ENCODE results near the gene PAPSS2.

The PAPSS2 gene

GRCh38 chr10:87671139-87671815, 11.6 kb downstream of the PAPSS2 start:
- no peak for DNase-seq (ENCODE audit: low read depth in 2 of 2)

DNA sequence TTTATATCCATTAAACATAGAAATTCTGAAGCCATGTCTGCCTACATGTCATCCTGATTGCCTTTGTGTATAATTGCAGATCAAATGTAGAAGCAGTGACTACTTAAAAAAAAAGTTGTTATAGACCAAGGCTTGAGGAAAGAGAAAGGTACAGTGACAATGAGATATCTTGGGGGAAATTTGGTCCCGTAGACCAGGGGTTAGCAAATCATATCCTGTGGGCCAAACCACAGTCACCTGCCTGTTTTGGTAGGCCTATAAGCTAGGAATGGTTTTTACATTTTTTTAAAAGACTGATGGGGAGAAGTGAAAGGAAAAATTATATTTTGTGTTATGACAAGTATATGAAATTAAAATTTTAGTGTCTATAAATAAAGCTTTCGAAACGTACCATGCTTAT, 12.9 kb downstream of the PAPSS2 start:
- no peak for DNase-seq (ENCODE audit: low read depth in 2 of 2)

- DNase-seq (ENCODE audit: low read depth in 2 of 2) = no peak
Observed at GRCh38 chr10:87674943-87675342, 15.3 kb downstream of the PAPSS2 start.

DNA sequence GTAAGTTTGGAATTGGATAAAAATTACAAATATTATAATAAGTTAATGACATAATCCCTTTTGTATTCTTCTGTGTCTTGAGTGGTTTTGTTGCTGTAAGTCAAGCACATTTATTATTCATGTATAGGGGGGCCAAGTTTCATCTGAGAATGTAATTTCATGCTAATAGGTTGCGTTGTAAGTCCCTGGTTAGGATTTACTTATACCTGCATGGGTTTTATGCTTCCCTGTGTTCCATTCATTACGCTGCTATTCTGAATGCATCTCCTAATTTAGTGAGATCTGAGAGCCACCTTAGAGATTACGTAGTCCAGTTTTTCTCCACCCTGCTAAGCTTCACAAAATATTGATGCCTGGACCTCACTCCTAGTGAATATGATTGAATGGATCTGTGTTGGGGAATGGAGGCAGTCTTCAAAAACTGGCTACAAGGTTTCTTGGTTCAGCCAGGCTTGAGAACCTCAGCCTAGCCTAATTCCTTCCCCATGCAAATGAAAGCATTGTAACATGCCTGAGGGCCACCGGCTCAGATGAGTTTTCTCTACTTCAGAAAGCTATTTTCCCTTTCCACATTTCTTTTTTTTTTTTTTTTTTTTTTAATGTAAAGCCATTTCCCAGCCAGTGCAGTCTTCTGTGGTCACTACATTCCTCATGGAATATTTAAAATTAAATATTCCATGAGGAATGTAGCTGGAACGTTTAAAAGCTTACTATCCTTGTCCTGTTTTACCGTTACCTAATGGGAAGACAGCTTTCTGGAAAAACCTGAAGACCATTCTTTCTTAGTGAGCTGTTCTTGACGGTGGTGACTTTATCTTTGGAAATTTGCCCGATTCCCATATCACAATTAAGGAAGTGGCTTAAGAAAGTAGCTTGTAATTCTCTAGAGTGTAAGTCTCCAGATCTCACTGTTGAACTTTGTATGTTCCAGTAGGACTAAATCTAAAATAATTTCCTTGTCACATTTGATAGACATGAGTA, 16.0 kb downstream of the PAPSS2 start:
- no peak for DNase-seq (ENCODE audit: low read depth in 2 of 2)

GRCh38 chr10:87677595-87677994, 17.9 kb downstream of the PAPSS2 start:
- no peak for DNase-seq (ENCODE audit: low read depth in 2 of 2)

DNA sequence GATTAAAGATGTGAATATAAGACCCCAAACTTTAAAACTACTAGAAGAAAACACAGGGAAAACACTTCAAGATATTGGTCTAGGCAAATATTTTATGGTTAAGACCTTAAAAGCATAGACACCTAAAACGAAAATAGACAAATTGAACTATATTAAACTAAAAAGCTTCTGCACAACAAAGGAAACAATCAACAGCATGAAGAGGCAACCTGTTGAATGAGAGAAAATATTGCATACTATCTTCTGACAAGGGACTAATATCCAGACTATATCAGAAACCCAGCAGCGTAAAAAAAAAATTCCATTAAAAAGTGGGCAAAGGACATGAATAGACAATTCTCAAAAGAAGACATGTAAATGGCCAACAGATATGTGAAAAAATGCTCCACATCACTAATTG, 18.6 kb downstream of the PAPSS2 start:
- no peak for DNase-seq (ENCODE audit: low read depth in 2 of 2)

- DNase-seq (ENCODE audit: low read depth in 2 of 2) = no peak
Observed at GRCh38 chr10:87683356-87683755, 23.7 kb downstream of the PAPSS2 start.

- no peak for DNase-seq (ENCODE audit: low read depth in 2 of 2)
Observed at GRCh38 chr10:87684001-87684638, 24.4 kb downstream of the PAPSS2 start.

GRCh38 chr10:87685832-87686574, 26.3 kb downstream of the PAPSS2 start:
- no peak for DNase-seq (ENCODE audit: low read depth in 2 of 2)

DNA sequence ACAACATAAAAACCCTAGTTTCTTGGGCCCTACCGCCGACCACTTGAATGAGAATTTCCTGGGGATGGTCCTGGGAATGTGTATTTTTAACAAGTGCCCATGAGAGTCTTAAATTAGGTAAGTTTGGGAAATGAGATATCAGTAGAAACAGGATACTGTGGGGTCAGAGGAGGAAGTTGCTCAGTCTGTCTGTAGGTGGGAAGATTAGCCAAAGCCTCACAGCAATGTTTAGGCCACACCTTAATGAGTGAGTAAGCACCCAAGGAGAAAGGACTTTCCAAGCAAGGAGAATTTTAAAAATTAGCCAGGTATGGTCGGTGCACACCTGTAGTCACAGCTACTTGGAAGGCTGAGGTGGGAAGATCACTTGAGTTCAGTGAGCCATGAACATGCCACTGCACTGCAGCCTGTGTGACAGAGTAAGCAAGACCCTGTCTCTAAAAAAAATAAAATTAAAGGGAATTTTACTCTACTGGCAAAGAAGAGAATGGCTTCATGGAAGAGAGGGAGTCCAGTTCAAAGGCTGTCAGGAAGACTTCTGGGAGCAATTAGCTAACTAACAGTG, 31.9 kb downstream of the PAPSS2 start:
- DNase-seq (ENCODE audit: low read depth in 2 of 2) = no peak

DNA sequence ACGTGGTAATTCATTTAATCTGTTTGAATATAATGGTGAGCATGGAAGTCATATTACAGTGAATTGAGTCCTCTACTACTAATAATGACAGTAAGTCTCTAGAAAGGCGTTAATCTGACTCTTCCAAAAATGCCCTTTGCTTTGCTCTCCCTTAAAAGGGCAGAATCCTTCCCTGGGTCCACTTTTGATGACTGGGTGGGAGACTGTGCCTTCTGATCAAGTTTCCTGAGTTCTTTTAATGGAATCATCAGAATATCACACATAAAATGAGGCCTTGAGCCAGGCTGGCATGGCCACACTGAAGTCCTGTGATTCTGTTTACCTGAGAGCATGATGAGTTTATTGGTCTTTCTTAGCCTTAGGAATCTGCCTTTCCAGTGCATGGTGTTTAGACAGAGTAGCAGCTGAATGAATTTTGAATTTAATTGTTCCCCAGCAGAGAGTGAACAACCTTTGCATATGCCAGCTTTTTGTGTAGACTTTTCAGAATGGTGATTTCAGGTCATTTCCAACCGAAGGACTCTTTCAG, 33.3 kb downstream of the PAPSS2 start:
- DNase-seq (ENCODE audit: low read depth in 2 of 2) = no peak

DNA sequence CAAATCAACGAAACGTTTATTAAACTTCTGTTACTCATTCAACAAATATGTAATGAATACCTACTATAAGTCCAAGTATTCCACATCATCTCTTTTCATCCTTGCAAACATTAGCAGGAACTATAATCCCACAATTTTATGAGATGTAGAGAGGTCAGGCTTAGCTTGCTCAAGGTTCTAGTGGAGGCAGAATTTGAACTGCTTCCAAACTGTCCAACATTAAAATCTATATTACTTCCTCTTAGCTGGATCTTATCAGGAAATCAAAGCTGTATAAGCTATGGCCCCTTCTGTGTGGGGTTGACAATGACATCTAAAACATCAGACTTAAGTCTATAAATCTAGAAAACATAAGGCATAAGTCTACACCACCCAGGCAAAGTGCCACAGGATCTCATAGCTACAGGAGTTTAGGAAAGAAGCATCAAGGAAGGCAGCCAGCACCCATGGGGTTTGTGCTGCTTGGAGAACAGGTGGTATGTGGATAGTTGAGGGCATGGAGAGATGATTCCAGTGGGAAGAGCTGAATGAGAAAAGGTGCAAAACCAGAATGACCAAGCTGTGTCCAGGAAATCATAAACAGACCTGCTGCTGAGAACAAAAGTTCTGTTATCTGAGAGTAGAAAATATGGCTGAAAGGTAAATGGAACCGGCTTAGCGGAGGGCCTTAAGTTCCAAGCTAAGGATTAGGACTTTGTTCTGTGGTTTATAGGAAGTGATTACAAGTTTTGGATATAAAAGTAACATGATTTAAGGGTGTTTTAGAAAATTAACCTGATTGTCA, 34.5 kb downstream of the PAPSS2 start:
- no peak for DNase-seq (ENCODE audit: low read depth in 2 of 2)

- no peak for DNase-seq (ENCODE audit: low read depth in 2 of 2)
Observed at GRCh38 chr10:87695074-87695473, 35.4 kb downstream of the PAPSS2 start.

DNA sequence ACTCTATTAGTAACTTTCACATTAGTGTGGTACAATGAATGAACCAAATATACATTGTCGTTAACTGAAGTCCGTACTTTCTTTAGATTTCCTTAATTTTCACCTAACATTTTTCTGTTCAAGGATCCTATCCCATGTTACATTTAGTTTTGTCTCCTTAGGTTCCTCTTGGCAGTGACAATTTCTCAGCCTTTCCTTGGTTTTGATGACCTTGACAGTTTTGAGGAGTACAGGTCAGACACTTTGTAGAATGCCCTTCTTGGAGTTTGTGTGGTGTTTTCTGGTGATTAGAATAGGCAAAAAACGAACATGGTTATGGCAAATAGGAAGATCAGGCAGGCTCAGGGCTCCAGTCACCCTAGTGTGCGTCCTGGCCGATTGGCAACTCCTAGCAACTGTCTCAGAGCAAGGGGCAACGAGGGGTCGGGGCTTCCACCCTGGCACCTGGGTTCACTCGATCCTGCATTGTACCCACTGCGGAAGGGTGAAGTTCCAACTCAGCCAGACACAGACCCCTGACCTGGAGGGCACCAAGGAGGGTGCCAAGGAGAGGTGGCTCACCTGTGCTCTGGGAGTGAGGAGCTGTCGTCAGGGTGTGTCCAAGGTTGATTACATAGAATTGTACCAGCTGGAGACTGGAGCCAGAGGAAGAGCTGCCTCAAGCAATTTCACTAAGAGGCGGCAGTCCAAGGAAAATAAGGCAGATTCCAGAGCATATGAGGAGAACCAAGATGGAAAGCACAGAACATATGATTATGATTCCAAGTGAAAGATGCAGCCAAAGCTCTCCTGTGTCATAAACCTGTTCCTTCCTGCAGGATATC, 37.5 kb downstream of the PAPSS2 start:
- DNase-seq (ENCODE audit: low read depth in 2 of 2) = no peak

GRCh38 chr10:87700031-87700796, 40.5 kb downstream of the PAPSS2 start:
- no peak for DNase-seq (ENCODE audit: low read depth in 2 of 2)

DNA sequence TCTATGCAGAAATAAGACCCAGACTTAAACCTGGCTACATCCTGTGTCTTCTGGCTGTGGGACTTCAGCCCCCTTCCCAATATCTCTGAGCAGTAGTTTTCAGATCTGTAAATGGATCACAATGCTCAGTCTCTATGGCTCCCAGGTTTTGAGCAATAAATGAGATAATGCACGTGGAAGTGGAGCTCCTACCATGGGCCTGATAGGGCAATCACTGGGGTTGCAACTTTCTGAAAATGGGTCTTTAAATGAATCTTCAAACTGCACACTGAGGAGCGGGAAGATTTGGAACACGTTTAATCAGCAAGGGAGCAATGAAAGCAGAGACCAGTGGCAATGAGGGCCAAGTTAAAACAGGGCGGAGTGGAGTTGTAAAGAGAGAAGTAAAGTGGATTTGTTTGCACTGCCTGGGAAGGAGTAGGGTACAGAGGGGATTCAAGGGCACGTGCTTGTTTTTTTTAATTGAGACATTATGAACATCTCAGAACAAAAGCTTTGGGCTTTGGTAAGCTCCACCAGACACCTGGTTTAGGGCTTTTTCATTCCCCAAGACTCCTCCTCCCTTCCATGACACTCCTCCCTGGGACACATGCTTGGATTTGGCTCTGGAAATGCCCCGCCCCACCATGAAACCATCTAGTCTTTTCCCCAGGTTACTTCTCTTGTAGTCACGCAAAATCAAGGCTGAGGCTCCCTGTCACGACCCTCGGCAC, 42.7 kb downstream of the PAPSS2 start:
- DNase-seq (ENCODE audit: low read depth in 2 of 2) = no peak

DNA sequence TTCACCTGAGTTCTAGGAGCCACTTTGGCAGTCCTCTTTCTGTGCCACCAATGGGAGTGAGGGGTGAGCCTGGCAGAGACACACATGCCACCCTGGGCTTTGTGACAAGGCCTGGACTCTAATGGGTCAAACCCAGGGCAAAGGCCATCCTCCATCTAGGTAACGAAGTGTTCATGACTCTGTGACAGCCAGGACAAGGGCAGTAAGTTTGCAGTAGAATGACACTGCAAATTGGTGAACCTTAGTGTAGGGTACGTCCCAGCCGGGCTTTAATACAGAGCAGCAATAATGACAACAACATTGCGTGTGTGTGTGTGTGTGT, 43.3 kb downstream of the PAPSS2 start:
- DNase-seq (ENCODE audit: low read depth in 2 of 2) = no peak

DNA sequence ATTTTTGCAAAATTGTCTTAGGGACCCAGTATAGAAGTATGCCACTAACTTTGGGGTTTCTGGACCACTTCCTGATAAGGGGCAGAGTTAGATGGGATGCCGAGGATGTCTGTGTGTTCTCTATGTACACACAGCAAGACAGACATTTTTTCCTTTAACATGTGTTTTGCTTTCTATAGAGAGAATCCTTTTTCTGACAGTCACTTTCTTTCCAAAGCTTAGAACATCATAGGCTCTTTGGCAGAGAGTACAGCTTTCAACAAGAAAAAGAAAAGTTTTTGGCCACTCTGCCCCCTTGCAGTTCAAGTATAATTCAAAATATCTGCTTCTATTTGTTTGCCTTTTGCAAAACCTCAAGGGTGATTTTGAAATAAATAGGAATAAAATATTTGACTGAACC, 44.1 kb downstream of the PAPSS2 start:
- no peak for DNase-seq (ENCODE audit: low read depth in 2 of 2)
